Hippocampal formation (tissue), 2 donors: ENCODE measurements around the gene RGS14.
"Not testable (repeated sequence)": the region's sequence is repeated elsewhere in the genome, so short reads cannot be mapped to it uniquely, and the experiment has no call there.

Experiments
- DNase-seq, 2 donors: peaks; one replicate each; lab custom pipeline; 2025; lab: John Stamatoyannopoulos, UW

RGS14 gene

DNA sequence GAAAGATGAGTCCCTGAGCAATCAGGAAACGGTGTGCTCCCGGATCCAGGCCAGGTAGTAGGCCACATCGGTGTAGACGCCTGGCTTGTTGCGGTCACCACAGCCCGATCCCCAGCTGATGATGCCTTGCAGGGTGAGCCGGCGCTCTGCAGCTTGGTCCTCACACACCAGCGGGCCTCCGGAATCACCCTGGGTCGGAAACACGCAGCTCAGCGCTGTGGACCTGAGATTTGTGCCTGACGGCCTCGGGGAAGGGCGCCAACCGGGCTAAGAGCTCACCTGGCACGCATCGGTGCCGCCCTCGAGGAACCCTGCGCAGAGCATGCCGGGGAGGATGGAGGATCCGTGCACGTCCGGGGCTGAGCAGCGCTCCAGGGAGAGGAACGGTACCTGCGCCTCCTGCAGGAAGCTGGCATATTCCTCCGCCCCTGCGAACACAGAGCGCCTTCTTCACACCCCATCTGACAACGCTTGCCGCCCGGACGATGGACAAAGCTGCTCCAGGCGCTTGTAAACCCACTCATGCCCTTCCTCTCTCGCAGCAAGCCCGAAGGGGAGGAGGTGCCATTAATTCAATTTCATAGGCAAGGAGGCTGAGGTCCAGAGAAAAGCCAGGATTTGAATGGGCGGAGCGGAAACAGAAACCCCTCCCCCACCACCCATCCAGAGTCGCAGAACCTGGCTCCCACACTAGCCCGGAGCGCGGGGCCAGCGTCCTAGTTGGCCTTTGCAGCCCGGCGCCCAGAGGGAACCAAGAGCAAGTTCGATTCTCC is 44.7 kb downstream of the RGS14 start:
- no peak for DNase-seq

- no peak for DNase-seq
Observed at GRCh38 chr5:177403102-177403791, 45.5 kb downstream of the RGS14 start.

- DNase-seq, result peak; percentile 45 to 50
Observed at GRCh38 chr5:177403792-177404640, 46.3 kb downstream of the RGS14 start.

- no peak for DNase-seq
Observed at GRCh38 chr5:177404641-177405179, 47.0 kb downstream of the RGS14 start.

DNA sequence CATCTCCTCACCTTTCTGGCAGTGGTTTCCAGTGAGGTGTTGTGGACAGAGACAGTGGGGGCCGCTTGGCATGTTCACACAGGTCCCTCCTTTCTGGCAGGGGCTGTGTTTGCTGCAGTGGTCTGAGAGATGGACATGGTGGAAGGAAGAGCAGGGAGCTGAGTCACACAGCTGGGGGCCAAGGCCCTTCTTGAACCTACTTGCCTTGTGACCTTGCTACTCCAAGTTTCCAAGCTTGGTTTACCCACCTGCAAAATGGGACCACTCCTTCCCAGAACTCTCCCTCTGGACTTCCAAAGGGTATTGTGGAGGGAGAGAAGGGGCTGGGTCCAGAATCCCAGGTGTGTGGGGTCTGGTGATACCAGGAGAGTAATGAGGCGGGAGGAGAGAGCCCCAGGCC is 47.6 kb downstream of the RGS14 start:
- DNase-seq, result no peak

- no peak for DNase-seq
Observed at GRCh38 chr5:177405805-177406204, 48.1 kb downstream of the RGS14 start.

GRCh38 chr5:177409043-177409801 is 51.5 kb downstream of the RGS14 start, which contains the start of gene F12:
TSS of gene F12 (minus strand) at chr5:177409564. CDS start at chr5:177409527, 37 bp downstream.
- DNase-seq, result no peak

- DNase-seq, result no peak
Observed at GRCh38 chr5:177410575-177410974, 52.9 kb downstream of the RGS14 start.

DNA sequence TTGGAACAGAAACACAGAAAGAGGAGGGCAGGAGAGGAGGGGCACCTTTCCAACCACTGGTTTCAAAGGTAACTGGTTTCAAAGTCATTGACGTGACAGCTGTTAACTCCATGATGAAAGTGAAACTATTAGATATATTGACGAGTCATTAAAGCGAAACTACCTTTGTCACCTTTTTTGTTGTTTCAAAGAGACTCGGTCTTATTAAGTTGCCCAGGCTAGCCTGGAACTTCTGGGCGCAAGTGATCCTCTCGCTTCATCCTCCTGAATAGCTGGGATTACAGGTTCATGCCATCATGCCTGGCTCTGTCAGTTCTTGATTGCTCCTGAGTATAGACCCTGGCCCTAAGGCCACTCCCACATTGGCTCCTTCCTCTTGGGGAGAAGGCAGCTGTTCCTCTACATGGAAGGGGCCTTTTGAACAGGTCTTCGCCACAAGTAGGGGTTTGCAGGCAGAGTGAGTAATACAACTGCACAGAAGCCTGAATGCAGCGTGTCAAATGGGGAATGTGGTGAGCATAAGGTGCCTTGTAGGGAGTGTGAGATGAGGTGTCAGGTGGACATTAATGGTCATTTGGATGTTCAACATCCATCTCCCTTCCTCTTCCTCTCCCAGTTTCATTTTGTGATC is 55.0 kb downstream of the RGS14 start:
- no peak for DNase-seq

DNA sequence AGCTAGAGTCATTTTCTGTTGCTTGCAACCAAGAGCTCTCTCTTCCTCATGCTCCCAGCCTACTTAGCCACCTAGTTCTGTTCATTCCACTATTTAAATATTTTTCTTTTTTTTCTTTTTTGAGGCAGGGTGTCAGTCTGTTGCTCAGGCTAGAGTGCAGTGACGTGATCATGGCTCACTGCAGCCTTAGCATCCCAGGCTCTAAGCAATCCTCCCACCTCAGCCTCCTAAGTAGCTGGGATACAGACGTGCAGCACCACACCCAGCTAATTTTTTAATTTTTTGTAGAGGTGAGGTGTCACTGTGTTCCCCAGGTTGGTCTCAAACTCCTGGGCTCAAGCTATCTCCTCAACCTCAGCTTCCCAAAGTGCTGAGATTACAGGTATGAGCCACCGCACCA is 56.8 kb downstream of the RGS14 start:
- DNase-seq, result no peak

DNA sequence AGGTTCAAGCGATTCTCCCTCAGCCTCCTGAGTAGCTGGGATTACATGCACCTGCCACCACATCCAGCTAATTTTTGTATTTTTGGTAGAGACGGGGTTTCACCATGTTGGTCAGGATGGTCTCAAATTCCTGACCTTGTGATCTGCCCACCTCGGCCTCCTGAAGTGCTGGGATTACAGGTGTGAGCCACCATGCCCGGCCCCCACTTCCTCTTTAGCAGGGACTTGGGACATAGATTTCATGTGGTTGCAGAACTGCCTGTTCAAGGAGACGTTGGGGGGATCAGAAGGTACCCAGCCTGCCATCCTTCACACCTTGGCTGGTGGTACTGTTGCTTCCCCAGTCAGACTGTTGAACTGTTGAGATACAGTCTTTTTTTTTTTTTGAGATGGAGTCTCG is 59.4 kb downstream of the RGS14 start:
- not testable (repeated sequence) for DNase-seq

- no peak for DNase-seq
Observed at GRCh38 chr5:177419046-177419445, 61.3 kb downstream of the RGS14 start.

GRCh38 chr5:177420472-177420871 is 62.7 kb downstream of the RGS14 start:
- DNase-seq, result not testable (repeated sequence)

DNA sequence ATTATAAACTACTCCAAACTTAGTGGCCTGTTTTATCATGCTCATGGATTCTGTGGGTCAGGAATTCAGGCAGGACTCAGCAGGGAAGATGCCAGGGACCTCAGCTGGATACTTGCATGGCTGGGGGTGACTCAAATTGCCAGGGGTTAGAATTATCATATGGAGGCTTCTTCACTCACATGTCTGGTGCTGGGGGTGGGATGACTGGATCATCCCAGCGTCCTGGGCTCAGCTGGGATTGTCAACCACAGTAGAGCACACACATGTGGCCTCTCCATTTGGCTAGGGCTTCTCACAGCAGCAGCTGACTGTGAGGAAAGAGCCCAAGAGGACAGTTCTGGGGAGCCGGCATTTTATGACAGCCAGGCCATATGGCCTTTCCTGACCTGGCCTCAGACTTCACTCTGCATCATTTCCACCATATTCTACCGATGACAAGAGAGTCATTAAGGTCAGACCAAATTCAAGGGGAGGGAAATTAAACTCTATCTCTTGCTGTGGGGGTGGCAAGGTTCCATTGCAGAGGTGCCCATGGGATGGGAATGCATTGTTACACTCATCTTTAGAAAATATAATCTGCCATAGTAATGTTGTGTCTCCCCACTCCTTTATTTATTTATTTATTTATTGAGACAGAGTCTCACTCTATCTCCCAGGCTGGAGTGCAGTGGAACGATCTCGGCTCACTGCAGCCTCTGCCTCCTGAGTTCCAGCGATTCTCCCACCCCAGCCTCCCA is 63.5 kb downstream of the RGS14 start:
- no peak for DNase-seq
